HG03045 (cell line): ENCODE measurements around the gene PARD6B.
"Not testable (repeated sequence)": the region's sequence is repeated elsewhere in the genome, so short reads cannot be mapped to it uniquely, and the experiment has no call there.

Experiments used
- ATAC-seq: cut with Tn5 transposase; IDR thresholded peaks from one replicate; pipeline ENCODE4 v1.9.1; 2021; ENCODE audit warnings: mild to moderate bottlenecking, moderate library complexity; ENCODE audit not compliant: unreplicated experiment

PARD6B gene

DNA sequence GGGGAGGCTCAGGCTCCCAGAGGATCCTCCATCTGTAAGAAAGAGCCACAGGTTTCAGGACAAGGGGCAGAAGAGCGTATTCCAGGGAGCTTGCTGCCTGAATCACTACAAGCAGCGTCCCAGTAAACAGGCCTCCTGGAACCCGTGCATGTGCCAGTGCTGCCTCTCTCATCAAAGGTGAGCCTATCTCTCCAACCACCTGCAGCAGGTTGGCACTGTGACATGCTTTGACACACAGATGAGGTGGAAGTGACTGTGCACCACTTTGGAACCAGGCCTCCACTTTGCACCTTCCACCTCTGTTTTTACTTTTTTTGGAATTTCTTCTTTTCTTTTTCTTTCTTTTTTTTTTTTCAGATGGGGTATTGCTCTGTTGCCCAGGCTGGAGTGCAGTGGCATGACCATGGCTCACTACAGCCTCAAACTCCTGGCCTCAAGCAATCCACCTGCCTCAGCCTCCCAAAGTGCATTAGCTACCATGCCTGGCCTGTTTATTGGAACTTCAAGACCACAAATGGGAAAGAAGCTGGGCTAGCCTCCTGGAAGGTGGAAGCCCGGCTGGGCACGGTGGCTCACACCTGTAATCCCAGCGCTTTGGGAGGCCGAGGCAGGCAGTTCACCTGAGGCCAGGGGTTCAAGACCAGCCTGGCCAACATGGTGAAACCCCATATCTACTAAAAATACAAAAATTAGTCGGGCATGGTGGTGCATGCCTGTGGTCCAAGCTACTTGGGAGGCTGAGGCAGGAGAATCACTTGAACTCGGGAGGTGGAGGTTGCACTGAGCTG is 27.5 kb upstream of the PARD6B start:
- ATAC-seq: not testable (repeated sequence)

DNA sequence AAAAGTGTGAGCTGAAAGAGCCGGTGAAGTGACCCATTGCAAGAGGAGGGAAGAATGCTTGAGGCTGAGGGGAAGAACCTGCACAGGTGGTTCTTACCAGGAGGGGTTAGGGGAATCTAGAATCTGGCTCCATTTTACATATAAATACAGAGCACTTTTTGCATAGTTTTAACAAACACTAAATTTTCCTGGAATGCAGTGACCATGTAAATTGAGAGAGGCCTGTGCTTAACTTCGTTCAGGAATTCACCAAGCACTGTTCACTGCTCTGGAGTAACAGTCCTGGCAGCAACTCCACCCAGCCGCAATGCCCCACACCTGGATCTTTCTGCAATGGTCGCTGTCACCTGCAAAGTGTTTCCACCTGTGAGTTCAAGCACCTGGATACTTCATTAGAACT is 26.9 kb upstream of the PARD6B start:
- ATAC-seq: no peak

DNA sequence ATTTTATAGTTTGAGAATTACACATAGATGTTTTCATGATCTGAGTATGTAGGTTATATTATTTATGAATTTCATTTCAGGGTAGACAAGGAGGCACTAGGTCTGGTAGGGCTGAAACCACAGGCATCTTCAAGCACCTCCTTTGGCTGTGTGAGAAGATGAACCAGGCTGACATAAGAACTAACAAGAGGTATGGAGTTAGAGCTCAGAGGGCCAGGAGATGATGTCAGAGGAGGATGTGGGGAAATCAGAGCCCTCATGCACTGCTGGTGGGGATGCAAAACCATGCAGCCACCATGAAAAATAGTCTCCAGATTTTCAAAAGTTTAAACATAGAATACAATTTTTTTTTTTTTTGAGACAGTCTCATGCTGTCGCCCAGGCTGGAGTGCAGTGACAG is 26.4 kb upstream of the PARD6B start:
- no peak for ATAC-seq

DNA sequence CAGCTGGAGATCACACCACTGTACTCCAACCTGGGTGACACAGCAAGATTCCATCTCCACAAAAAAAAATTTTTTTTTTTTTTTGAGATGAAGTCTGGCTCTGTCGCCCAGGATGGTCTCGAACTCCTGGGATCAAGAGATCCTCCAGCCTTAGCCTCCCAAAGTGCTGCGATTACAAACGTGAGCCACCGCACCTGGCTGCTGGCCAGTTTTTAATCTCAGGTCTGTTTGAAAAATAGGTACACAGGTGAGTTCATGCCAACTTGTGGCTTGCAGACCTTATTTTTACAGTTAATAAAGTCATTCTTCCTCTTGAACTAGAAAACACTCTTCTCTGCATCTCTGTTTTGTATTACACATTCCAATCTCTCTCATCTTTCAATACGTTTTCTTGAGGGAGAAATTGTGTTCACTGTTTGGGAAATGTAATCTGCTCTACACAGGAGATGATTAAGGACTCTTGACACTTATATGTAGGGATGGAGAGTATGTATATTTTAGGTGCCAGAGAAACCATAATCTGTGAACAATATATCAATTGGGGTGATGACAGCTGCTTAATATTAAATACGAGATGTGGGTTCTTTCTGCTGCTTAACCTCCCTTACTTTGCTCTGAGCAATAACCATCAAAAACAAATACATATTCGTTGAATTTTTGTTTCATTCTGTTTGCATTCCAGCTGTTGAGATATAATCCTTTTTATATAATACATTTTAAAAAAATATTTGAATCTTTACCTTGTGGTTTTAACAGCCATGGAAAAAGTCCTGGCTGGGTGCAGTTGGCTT is 22.3 kb upstream of the PARD6B start:
- ATAC-seq: no peak

DNA sequence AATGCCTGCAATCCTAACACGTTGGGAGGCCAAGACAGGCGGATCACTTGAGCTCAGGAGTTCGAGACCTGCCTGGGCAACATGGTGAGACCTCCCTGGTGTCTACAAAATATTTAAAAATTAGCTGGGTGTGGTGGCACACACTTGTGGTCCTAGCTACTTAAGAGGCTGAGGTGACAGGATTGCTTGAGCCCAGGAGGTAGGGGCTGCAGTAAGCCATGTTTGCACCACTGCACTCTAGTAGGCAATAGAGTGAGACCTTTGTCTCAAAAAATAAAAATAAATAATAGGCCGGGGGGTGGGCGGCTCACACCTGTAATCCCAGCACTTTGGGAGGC is 21.8 kb upstream of the PARD6B start:
- ATAC-seq: no peak

DNA sequence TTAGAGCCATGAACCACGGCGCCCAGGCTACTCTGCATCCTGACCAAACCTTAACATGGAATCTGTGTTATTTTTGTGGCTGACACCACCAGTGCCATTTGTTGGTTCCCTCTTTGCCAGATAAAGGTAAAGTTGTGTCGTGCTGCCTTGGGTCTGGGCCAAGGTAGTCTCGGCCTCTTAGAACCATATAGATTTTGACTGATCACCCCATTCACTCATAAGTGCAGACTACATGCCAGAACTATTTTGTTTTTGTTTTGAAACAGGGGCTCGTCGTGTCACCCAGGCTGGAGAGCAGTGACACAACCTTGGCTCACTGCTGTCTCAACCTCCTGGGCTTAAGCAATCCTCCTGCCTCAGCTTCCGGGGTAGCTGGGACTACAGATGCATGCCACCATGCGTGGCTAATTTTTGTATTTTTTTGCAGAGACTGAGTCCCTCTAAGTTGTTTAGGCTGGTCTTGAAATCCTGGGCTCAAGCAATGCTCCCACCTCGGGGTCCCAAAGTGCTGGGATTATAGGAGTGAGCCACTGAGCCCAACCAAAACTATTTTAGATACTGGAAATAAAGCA is 20.8 kb upstream of the PARD6B start:
- no peak for ATAC-seq

DNA sequence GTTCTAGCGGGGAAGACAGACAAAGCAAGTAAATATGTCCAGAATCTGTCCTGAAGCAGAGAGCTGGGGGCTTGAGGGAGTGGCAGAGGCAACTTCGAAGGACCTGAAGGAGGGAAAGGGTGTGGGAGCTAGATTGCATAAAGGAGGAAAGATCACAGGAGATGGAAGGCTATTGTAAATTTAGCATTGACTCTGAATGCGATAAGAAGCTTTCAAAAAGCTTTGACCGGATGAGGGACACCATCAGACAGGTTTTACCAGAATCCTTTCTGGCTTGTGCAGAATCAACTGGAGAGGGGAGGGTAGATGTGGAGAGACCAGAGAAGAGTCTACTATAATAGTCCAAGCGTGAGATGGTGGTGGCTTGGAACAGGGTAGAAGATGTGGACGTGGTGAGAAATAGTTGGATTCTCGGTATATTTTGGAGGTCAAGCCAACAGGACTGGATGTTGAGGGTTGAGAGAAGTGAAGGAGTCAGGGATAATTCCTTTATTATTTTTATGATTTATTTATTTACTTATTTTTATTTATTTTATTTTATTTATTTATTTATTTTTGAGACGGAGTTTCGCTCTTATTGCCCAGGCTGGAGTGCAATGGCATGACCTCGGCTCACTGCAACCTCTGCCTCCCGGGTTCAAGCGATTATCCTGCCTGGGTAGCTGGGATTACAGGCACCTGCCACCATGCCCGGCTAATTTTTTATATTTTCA is 20.1 kb upstream of the PARD6B start:
- no peak for ATAC-seq

DNA sequence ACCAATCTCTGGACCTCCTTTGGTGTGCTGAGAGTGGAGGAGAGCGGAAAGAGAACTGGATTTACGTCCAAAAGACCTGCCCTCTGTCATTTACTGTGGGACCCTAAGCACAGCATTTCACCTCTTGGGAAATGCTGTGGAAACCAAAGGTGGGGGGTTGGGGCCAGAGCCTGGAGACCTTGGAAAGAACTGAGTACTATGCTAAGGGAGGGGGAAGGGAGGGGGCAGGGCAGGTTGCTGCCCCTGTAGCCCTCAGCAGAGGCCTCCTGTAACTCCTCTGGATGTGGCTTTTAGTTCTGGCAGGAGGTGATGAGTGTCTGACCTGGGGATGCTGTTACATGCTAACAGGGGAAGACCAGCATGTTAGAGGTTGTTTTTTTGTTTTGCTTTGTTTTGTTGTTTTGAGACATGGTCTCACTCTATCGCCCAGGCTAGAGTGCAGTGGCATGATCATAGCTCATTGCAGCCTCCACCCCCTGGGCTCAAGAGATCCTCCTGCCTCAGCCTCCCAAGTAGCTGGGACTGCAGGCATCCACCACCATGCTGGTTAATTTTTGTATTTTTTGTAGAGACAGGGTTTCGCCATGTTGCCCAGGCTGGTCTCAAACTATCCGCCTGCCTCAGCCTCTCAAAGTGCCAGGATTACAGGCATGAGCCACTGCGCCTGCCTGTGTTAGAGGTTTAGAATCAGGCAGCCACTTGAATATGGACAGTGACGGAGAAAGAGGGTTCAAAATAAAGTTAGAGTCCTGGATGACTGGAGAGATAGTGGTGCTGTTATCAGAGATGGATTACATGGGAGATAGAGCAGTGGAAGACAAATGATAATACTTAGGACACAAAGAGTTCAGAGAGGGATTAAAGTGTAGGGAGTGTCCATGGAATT is 18.4 kb upstream of the PARD6B start:
- no peak for ATAC-seq

DNA sequence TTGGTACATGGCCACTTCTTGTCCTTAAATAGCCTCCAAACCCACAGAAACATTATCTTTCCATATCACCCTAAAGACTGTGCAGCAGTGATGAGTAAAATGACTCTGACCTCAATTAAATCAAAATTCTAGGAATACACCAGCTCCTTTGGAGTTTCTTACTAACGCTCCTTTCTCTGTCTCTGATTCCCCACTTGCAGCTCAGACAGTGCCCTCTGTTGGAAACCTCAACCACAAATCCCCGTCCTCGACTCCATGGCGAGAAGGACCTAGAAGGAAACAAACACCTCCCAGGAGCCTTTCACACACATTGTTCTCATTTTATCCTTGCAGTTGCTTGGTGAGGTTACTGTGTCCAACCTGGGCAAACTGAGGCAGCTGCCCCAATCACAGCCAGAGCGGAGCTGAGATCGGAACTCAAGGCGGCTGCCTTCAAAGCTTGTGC is 17.7 kb upstream of the PARD6B start:
- no peak for ATAC-seq

DNA sequence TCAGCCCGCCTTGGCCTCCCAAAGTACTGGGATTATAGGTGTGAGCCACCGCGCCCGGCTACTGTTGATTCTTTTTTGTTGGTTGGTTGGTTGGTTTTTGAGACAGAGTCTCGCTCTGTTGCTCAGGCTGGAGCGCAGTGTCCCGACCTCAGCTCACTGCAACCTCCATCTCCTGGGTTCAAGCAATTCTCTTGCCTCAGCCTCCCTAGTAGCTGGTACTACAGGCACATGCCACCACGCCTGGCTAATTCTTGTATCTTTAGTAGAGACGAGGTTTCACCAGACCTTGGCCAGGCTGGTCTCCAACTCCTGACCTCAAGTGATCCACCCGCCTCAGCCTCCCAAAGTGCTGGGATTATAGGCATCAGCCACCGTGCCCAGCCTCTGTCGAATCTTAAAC is 17.0 kb upstream of the PARD6B start:
- ATAC-seq: not testable (repeated sequence)

DNA sequence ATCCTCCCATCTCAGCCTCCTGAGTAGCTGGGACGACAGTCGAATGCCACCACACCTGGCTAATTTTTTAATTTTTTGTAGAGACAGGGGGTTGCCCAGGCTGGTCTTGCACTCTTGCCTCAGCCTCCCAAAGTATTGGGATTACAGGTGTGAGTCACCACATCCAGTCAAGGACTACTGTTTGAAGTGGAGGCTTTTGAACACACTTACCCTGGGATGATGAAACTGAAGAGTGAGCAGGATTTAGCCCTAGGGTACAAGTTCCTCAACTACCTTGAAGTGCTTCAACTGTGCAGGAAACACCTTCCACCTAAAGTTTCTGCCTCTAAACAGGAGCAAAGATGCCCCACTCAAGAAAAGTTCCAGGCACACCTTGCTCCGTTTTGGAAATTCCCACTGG is 15.7 kb upstream of the PARD6B start:
- ATAC-seq: no peak

DNA sequence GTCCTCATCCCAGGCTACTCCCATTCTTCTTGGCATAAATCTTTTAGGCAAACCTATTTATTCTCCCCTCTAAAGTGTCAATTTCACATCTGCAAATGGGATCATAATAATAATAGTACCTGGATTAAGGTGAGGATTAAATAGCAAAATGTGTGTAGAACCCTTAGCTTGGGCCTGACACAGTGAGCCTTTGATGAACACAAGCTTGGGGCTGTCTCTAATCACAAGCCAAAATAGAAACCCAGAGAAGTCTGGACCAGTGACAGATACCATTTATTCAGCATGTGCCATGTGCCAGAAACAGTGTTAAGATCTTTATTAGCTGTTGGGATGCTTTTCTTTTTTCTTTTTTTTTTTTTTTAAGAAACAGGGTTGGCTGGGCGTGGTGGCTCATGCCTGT is 14.9 kb upstream of the PARD6B start:
- ATAC-seq: no peak

DNA sequence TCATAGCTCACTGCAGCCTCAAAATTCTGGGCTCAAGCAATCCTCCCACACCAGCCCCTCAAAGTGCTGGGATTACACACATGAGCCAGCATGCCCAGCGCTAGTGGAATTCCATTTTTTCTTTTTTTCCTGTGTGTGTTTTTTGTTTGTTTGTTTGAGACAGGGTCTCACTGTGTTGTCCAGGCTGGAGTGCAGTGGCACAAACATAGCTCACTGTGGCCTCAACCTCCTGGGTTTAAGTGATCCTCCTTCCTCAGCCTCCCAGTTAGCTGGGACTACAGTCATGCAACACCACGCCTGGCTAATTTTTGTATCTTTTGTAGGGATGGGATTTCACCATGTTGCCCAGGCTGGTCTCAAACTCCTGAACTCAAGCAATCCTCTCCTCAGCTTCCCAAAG is 14.1 kb upstream of the PARD6B start:
- no peak for ATAC-seq

DNA sequence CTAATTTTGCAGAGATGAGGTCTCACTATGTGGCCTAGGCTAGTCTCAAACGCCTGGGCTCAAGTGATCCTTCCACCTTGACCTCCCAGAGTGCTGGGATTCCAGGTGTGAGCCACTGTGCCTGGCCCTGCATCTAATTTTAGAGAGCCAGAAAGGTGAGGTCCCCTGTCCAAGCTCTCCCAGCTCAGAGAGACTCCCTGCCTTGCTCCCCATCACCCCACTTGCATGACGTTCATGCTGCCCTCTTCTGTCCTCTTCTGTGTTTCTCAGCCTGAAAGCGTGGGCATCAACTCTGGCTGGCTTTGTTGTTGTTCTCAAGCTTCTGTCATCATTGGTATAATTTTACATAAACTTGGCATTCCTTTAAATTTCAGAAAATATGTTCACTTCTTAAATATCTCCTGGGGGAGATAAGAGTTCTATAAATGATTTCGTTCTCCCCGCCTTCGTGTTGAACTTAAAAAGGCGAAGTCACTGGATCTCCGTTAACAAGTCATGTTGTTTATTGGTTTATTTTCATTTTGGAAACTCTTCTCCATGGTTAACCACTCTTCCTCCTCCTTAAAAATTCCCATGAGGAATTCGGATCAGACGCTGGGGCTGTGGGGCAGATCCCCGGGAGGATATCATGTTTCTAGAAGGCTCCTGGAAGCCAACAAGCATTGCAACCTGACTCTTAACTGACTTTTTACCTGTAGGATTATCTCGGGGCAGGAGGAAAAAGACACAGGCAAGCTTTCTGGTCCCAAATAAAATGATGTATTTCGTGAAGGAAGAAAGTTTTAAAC is 13.2 kb upstream of the PARD6B start:
- no peak for ATAC-seq

DNA sequence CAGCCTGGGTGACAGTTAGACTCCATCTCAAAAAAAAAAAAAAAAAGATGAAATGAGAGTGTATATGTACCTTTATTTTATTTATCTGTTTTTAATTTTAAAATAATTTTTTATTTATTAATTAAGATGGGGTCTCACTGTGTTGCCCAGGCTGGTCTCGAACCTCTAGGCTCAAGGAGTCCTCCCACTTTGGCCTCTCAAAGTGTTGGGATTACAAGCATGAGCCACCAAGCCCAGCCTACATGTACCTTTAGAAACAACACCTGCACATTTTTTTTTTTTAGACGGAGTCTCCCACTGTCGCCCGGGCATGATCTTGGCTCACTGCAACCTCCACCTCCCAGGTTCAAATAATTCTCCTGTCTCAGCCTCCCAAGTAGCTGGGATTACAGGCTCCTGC is 12.1 kb upstream of the PARD6B start:
- ATAC-seq: no peak

DNA sequence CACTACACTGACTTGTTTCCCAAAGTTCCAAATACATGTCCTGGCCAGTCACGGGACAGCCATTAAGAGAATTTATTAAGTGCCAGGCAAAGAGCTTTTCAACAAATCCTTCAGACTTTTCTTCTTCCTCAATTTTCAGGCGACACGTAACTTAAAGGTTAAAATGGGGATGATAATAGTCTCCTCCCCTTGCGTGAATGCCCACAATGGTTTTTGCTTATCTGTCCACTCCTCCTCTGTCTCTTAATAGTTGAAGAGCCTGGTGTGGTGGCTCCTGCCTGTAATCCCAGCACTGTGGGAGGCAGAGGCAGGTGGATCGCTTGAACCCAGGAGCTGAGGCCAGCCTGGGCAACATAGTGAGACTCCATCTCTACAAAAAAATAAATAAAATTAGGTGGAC is 11.4 kb upstream of the PARD6B start:
- no peak for ATAC-seq

DNA sequence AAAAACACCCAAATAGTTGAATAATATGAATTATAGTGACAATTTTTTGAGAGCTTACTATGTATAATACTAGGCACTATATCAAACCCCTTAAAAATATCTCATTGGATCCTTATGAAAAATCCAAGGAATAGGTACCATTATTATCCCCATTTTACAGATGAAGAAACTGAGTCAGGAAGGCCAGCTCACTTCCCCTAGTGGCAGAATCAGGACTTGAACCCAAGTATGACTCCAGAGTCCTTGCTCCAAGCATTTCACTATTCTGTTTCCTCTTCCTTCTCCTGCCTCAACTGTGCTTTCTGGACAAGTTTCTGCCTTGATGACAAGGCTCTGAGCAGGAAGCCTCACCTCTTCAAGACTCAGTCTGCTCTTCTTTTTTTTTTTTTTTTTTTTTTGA is 10.8 kb upstream of the PARD6B start:
- ATAC-seq: no peak

DNA sequence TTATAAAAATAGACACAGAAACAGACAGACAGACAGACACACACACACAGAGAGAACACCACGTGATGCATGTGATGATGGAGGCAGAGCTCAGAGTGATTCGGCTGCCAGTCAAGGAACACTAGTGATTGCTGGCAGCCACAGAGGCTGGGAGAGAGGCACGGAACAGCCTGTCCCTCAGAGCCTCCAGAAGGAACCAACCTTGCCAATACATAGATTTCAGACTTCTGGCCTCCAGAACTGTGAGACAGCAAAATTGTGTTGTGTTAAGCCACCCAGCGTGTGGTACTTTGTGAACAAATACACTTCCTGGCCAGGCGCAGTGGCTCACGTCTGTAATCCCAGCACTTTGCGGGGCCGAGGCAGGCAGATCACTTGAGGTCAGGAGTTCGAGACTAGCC is 9.5 kb upstream of the PARD6B start:
- no peak for ATAC-seq

DNA sequence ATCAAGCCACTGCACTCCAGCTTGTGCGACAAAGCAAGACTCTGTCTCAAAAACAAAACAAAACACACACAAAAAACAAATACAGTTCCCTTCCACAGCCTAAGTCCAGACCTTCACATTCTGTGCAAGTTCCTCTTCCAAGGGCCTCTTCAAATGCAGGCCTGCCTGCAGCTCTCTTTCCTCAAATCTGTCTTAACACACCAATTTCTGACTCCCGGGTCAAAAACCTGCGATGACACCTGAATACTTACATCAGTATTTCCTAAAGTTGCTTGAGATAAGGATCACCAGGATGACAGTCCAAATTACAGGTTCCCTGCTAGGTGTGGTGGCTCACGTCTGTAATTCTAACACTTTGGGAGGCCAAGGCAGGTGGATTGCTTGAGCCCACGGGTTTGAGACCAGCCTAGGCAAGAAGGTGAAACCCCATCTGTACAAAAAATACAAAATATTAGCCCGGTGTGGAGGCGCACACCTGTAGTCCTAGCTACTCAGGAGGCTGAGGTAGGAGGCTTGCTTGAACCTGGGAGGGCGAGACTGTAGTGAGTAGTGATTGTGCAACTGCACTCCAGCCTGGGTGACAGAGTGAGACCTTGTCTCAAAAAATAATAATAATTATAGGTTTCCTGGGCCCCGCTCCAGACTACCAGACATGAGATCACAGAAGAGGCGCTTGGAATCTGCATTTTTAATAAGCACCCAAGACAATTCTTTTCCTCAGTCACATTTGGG is 8.8 kb upstream of the PARD6B start:
- no peak for ATAC-seq
